B cell (primary cell): ENCODE measurements around the gene SEPTIN1.

Experiments used
- CTCF ChIP-seq: fragments of 200-600 bp; IDR thresholded peaks from one replicate; pipeline ENCODE4 v1.8.0; 2022; ENCODE audit warnings: antibody characterized with exemption, mild to moderate bottlenecking
- EZH2 ChIP-seq: IDR thresholded peaks from 2 replicates; pipeline ENCODE4 v1.6.1; 2012; ENCODE audit warnings: borderline replicate concordance, low read depth, mild to moderate bottlenecking, moderate library complexity, low read length; ENCODE audit not compliant: insufficient read depth, poor library complexity, severe bottlenecking

GRCh38 chr16:30428055-30428454 is 45.7 kb upstream of the SEPTIN1 start:
- TF ChIP-seq CTCF: no peak
- TF ChIP-seq EZH2: no peak
